Panc1 (cell line): ENCODE data around the gene SLC41A3. TPM values are rescaled to one million over a fixed set of nuclear protein-coding genes. Genes with fewer than 3 reads are reported as not detected.

Experiments used
- ATAC-seq: fragments of 200-7000 bp; cut with Tn5 transposase; 2 replicates; pipeline ENCODE4 v1.9.1; 2020; ENCODE audit warnings: mild to moderate bottlenecking, moderate library complexity
- BruUV-seq: library from RNA; stranded (reverse); fragments of 400-500 nt; replicated peaks from 2 replicates; lab custom pipeline; 2021; lab: Mats Ljungman, UMichigan
- CTCF ChIA-PET: fragments of 300-600 bp; sonication (Branson Sonifier 250); formaldehyde crosslinking; loops from one replicate; lab custom pipeline; 2022; ENCODE audit warnings: antibody characterized with exemption; lab: Charles Lee
- POLR2A ChIA-PET: fragments of 300-600 bp; sonication (Branson Sonifier 250); formaldehyde crosslinking; loops from one replicate; lab custom pipeline; 2022; ENCODE audit warnings: antibody characterized with exemption; lab: Charles Lee
- DNase-seq: peaks from one replicate; pipeline ENCODE4 v3.0.0-alpha.2; 2010; ENCODE audit warnings: low read depth, low spot score
- H3K27ac ChIP-seq: 2 replicates; pipeline ENCODE4 v1.5.1; 2011; ENCODE audit warnings: mild to moderate bottlenecking, low read length, inconsistent platforms
- H3K27me3 ChIP-seq: fragments of 200-500 bp; sonication (Bioruptor generic); 2 replicates; pipeline ENCODE4 v1.6.0; 2014; ENCODE audit warnings: low read length, inconsistent platforms; ENCODE audit not compliant: control insufficient read depth, insufficient read depth
- H3K36me3 ChIP-seq: fragments of 200-500 bp; sonication (Bioruptor generic); 2 replicates; pipeline ENCODE4 v1.5.1; 2014; ENCODE audit warnings: inconsistent platforms, mild to moderate bottlenecking, low read length, moderate library complexity; ENCODE audit not compliant: control insufficient read depth, insufficient read depth
- H3K4me1 ChIP-seq: 2 replicates; pipeline ENCODE4 v1.5.1; 2011; ENCODE audit warnings: inconsistent platforms, mild to moderate bottlenecking, low read length, moderate library complexity; ENCODE audit not compliant: control insufficient read depth, insufficient read depth
- H3K4me3 ChIP-seq, 2 experiments: 2 replicates each; pipeline ENCODE4 v1.5.1; 2011 to 2012; ENCODE audit warnings: low read depth in 2 of 2, low read length in 2 of 2, mild to moderate bottlenecking in 2 of 2, inconsistent platforms in 1 of 2, moderate library complexity in 1 of 2
- H3K9me3 ChIP-seq: fragments of 200-500 bp; sonication (Bioruptor generic); 2 replicates; pipeline ENCODE4 v1.5.1; 2014; ENCODE audit warnings: low read depth, mild to moderate bottlenecking, inconsistent platforms, low read length, moderate library complexity; ENCODE audit not compliant: control insufficient read depth, insufficient read depth
- POLR2AphosphoS5 ChIP-seq: IDR thresholded peaks from 2 replicates; pipeline ENCODE4 v1.6.1; 2012; ENCODE audit warnings: mild to moderate bottlenecking, low read depth, low read length, moderate library complexity
- REST ChIP-seq, 2 experiments: IDR thresholded peaks; 2 replicates each; pipeline ENCODE4 v1.6.1; 2011 to 2012; ENCODE audit warnings: low read depth in 2 of 2, control low read depth in 1 of 2, low read length in 1 of 2, mild to moderate bottlenecking in 1 of 2, moderate library complexity in 1 of 2; ENCODE audit not compliant: insufficient read depth in 1 of 2
- SIN3A ChIP-seq: IDR thresholded peaks from 2 replicates; pipeline ENCODE4 v1.6.1; 2012; ENCODE audit warnings: low read depth, mild to moderate bottlenecking, low read length, moderate library complexity, borderline replicate concordance; ENCODE audit not compliant: insufficient read depth
- TCF7L2 ChIP-seq: IDR thresholded peaks from 2 replicates; pipeline ENCODE4 v1.6.1; 2011; ENCODE audit warnings: mild to moderate bottlenecking, low read depth, low read length, inconsistent platforms
- in situ Hi-C: cut with HindIII; loops from 2 replicates; pipeline ENCODE4 v1.10.0; 2016; ENCODE audit warnings: low sequenced_read_pairs, low pct_unique_long_range_greater_than_20kb
- intact Hi-C: fragments of 100-400 bp; cut with micrococcal nuclease; formaldehyde crosslinking; loops from one replicate; pipeline ENCODE4 v1.10.0; 2022; ENCODE audit not compliant: unreplicated experiment
- total RNA-seq: library from RNA; stranded (reverse); gene quantifications from one replicate; pipeline ENCODE4 v1.2.1, GENCODE V29; 2021; ENCODE audit not compliant: unreplicated experiment
- TF ChIP-seq, protein P1 (sequence below): fragments of 450-650 bp; IDR thresholded peaks from 2 replicates; pipeline ENCODE4 v1.5.1; 2017; ENCODE audit warnings: mild to moderate bottlenecking

SLC41A3 gene
- total RNA-seq, 1 experiment from 2014 or later: 39.0 TPM

DNA sequence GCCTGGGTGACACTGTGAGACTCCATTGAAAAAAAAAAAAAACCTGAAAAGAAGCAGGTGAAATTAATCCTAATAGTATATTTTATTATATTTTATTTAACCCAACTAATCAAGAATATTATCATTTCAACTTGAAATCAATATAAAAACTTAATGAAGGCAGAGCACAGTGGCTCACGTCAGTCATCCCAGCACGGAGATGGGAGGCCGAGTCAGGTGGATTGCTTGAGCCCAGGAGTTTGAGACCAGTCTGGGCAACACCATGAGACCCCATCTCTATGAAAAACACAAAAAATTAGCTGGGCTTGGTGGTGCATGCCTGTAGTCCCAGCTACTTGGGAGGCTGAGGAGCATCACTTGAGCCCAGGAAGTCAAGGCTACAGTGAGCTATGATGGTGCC is 33.3 kb upstream of the SLC41A3 start:
- H3K27me3 ChIP-seq: peaks cover 10% of the 10 kb centered on the region
- H3K9me3 ChIP-seq: no peaks in the 10 kb centered on the region
- DNase-seq (no peak), ATAC-seq (no peak)
- in situ Hi-C loops (no loop called here), intact Hi-C loops (no loop called here)
- TF ChIP-seq SIN3A: no peak
- TF ChIP-seq TCF7L2: no peak
- no peak for TF ChIP-seq REST (IDR thresholded peaks at IDR 0.05; ENCODE audit: insufficient read depth in 1 of 2, low read depth in 2 of 2, low read length in 1 of 2)
- TF ChIP-seq POLR2AphosphoS5: no peak
- TF ChIP-seq, protein P1, sequence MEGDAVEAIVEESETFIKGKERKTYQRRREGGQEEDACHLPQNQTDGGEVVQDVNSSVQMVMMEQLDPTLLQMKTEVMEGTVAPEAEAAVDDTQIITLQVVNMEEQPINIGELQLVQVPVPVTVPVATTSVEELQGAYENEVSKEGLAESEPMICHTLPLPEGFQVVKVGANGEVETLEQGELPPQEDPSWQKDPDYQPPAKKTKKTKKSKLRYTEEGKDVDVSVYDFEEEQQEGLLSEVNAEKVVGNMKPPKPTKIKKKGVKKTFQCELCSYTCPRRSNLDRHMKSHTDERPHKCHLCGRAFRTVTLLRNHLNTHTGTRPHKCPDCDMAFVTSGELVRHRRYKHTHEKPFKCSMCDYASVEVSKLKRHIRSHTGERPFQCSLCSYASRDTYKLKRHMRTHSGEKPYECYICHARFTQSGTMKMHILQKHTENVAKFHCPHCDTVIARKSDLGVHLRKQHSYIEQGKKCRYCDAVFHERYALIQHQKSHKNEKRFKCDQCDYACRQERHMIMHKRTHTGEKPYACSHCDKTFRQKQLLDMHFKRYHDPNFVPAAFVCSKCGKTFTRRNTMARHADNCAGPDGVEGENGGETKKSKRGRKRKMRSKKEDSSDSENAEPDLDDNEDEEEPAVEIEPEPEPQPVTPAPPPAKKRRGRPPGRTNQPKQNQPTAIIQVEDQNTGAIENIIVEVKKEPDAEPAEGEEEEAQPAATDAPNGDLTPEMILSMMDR: no peak
- H3K4me1 ChIP-seq: no peaks in the 10 kb centered on the region
- no peaks in the 10 kb centered on the region for H3K36me3 ChIP-seq
- POLR2A ChIA-PET: no interaction called here
- no TSS peak for BruUV-seq
- H3K27ac ChIP-seq: no peak overlapping the region
- no peak overlapping the region for H3K4me3 ChIP-seq
- CTCF ChIA-PET: interaction anchor here (0.7 to 1.0 kb wide), 2 partner anchors 10 to 16 kb away, joined by 4 read pairs; no protein-coding TSS in a partner anchor

- intact Hi-C loops: no loop called here
- BruUV-seq: no TSS peak
- TF ChIP-seq POLR2AphosphoS5: no peak
- TF ChIP-seq SIN3A: no peak
- TF ChIP-seq, protein P1: no peak
- TF ChIP-seq REST (IDR thresholded peaks at IDR 0.05; ENCODE audit: insufficient read depth in 1 of 2, low read depth in 2 of 2, low read length in 1 of 2): no peak
- TF ChIP-seq TCF7L2: no peak
- H3K4me3 ChIP-seq: no peak overlapping the region
- H3K9me3 ChIP-seq: no peaks in the 10 kb centered on the region
- no peak for DNase-seq
- no peak for ATAC-seq
- H3K27me3 ChIP-seq: peaks cover 5% of the 10 kb centered on the region; the same call in 1 of the 2 replicates
- in situ Hi-C loops: no loop called here
- no peaks in the 10 kb centered on the region for H3K36me3 ChIP-seq
- H3K27ac ChIP-seq: no peak overlapping the region
- ChIA-PET POLR2A (no interaction called here), CTCF (interaction anchor here (0.6 to 0.7 kb wide), 2 partner anchors 11 to 188 kb away, joined by 3 to 4 read pairs; no protein-coding TSS in a partner anchor)
- H3K4me1 ChIP-seq: no peaks in the 10 kb centered on the region
Observed at GRCh38 chr3:126116526-126116925, 32.6 kb upstream of the SLC41A3 start.
